Left renal cortex interstitium (tissue), 4 donors: ENCODE data around the gene PLEKHG3. TPM values are rescaled to one million over a fixed set of nuclear protein-coding genes. Genes with fewer than 3 reads are reported as not detected.
"Not testable (repeated sequence)": the region's sequence is repeated elsewhere in the genome, so short reads cannot be mapped to it uniquely, and the experiment has no call there.

Experiments used
- DNase-seq, 4 donors: peaks; one replicate each; pipeline ENCODE4 v3.0.0-alpha.2; 2013; ENCODE audit warnings: low read depth in 4 of 4, low spot score in 2 of 4, missing footprints in 1 of 4
- polyA plus RNA-seq, 4 donors: library from polyadenylated mRNA; unstranded; fragments of 120-200 nt; gene quantifications; one replicate each; pipeline ENCODE4 v1.2.1, GENCODE V29; 2013; ENCODE audit not compliant: insufficient read length in 4 of 4

Gene PLEKHG3
- polyA plus RNA-seq, 4 donors = 89.4 to 123 (median 99.0) TPM

- no peak for DNase-seq
These were observed 18.0 kb upstream of the PLEKHG3 start for GRCh38 chr14:64686282-64686615.

DNA sequence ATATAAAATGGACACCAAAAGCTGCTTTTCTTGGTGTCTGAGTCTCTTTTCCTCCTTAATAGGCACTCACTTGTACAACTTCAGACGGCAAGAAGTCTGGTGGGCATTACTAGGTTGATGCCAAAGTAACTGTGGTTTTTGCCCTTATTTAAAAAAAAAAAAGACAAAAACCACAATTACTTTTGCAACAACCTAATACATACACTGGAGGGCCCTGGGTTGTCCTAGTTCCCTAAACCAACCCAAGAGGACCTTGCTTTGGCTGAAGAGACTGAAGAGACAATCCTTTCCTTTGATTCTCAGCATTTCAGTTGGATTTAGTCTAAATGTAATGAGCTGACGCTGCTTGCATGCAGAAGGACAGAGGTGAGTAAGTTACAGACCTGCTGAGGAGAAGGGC, 16.2 kb upstream of the PLEKHG3 start:
- no peak for DNase-seq

- no peak for DNase-seq
These were observed 15.4 kb upstream of the PLEKHG3 start for GRCh38 chr14:64688811-64689281.

GRCh38 chr14:64689289-64689688, 14.9 kb upstream of the PLEKHG3 start:
- DNase-seq = no peak

DNA sequence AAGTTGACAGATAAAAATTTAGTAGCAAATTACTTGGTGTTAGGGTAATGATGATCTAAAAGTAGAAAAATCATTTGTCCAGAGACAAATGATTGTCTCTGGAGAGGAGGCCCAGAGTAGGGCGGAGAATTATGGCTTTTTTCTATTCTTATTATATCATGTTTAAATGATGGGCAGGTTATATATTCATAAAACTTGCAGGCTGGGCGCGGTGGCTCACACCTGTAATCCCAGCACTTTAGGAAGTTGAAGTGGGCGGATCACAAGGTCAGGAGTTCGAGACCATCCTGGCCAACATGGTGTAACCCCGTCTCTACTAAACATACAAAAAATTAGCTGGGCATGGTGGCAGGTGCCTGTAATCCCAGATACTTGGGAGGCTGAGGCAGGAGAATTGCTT, 13.6 kb upstream of the PLEKHG3 start:
- DNase-seq = not testable (repeated sequence)

DNA sequence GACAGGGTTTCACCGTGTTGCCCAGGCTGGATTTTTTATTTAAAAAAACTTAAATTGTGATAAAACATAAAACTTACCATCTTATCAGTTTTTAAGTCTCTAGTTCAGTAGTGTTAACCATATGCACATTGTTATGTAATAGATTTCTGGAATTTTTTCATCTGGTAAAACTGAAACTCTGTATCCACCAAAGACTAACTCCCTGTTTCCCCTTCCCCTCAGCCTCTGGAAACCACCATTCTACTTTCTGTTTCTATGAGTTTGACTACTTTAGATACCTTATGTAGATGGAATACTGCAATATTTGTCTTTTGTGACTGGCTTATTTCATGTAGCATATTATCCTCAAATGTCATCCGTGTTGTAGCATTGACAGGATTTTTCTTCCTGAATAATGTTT, 12.8 kb upstream of the PLEKHG3 start:
- no peak for DNase-seq

GRCh38 chr14:64692189-64692985, 11.8 kb upstream of the PLEKHG3 start:
- DNase-seq = no peak

DNA sequence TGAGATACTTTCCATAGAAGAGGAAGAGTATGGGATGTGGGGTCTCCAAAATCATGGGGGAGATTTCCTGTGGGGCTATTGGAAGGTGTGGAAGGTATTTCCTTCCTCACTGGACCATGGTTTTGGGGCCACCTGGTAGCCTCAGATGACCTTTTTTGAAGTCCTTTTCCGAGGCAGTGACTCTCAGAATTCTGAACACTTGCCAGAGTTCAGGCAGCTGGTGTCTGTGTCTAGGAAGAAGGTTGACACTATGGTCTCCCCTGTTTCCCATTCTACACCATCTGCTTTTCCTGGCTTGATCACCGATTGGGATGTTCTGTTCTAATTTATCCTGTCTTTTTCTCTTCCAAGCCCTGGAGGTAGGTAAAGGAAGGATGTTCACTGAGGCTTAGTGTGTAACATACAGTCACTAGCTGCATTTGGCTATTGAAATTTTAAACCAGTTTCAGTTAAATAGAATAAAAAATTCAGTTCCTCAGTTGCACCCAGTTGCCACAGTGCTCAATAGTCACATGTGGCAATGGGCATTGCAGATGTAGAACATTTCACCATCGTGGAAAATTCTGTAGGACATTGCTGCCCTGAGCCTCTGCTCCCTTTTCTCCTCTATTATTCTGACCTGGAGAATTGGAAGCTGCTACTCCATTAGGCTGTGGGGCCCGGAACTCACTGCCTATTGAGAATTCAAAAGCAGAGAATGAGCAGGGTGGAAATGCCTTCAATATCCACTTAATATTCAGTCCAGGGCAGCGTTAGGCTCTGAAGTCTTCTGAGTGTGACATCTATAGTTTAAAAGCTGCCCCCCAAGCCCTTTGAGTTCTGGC, 11.0 kb upstream of the PLEKHG3 start:
- no peak for DNase-seq

GRCh38 chr14:64693810-64694165, 10.4 kb upstream of the PLEKHG3 start:
- DNase-seq = no peak

DNA sequence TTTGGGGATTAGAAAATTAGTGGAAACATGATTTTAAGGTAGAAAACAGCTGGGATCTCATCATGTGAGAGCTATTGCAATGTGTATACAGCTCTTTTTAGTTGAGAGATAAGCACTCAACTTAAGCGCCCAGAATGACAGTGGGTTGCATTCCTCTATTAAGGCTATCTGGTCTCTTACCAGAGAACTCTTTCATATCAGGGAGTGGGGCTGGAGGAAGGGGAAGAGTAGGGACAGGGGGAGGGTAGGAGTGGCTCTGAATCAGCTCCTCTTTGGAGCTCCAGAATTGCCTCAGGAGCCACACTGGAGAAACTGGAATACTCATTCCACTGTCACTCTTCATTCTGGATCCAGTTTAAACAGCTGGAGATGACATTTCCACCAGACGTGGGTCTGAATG, 9.2 kb upstream of the PLEKHG3 start:
- no peak for DNase-seq

- no peak for DNase-seq
These were observed 7.8 kb upstream of the PLEKHG3 start for GRCh38 chr14:64696355-64696857.

- no peak for DNase-seq
These were observed 5.3 kb upstream of the PLEKHG3 start for GRCh38 chr14:64698903-64699302.

DNA sequence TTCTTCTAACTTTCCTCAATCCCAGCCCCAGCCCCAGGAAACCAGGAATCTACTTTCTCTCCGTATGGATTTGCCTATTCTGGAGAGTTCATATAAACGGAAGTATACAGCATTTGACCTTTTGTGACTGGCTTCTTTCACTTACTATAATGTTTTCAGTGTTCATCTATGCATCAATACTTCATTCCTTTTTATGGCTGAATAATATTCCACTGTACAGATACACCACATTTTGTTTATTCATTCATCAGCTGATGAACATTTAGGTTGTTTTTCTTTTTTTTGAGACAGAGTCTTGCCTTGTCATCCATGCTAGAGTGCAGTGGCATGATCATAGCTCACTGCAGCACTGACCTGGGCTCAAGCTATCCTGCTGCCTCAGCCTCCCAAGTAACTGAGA, 3.9 kb upstream of the PLEKHG3 start:
- no peak for DNase-seq

- DNase-seq = no peak
These were observed 3.3 kb upstream of the PLEKHG3 start for GRCh38 chr14:64700894-64701293.

GRCh38 chr14:64701660-64702059, 2.6 kb upstream of the PLEKHG3 start:
- no peak for DNase-seq

DNA sequence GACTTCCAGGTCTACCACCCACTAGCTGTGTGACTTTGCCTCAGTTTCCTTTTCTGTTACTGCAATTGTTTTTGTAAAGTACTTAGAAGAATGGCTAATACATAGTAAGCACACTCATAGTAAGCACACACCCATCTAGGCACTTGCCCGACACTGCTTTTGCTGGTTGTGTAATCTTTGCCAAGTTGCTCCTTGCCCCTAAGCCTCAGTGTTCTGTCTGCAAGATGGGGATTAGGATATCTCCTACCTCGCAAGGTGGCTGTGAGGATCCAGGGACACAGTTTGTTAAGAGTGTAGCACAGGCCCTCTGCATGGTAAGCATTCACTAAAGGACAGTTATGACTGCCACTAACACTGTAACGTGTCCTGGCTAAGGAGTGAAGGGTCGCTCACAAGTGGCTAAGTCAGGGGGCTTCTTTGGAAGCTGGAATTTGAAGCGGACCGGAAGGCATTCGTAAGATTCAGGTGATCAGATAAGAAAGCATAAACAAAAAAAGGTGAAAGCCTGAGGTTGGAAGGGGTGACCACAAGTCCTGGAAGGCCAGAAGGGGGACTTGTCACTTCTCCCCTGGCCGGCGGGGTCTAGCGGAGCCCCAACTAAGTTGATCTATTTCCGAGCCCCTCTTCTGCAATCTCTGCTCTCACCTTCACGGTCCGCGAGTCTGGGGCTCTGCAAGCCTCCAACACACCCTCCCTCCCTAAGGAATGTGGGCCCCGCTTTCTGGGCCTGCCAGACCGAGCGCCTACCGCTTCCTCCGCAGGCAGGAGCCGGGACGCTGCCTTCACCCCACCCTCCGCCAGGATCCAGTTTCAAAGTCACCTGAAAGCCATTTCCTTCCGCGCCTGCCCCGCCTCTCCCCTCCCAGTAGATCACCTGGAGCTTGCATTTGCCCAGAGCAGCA, 1.5 kb upstream of the PLEKHG3 start:
- no peak for DNase-seq

DNA sequence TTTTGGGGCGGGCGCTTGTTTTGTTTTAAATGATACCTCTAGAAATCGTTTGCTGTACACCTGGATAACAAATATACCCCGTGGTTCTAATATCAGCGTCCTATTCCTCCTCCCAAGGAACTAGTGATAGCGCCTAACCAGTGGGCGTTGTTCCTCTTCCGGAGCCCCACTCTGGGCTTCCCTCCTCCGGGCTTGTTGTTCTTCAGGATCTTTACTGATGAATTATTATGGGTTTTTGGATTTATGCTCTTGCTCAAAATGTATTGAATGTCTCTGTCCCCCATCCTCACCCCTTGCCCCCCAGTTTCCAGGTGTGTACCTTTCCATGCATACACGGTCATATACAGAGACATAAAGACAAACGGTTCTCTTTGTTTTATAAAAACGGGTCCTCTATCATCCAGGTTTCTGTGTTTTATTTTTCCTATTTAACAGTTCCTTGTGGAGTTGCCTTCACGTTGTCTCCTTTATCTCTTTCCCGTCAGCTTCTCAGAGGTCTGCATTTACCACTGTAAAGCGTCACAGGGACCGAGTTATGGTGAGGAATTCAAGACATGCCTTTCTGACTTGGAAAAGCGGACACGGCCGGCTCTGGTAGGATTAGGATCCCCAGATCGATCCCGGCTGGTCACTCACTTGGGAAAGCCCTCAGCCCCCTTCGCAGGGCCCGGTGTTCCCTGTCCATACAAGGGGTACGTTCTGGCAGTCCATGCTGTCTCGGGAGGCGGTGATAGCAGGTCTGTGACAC, 655 bp upstream of the PLEKHG3 start:
- no peak for DNase-seq

DNA sequence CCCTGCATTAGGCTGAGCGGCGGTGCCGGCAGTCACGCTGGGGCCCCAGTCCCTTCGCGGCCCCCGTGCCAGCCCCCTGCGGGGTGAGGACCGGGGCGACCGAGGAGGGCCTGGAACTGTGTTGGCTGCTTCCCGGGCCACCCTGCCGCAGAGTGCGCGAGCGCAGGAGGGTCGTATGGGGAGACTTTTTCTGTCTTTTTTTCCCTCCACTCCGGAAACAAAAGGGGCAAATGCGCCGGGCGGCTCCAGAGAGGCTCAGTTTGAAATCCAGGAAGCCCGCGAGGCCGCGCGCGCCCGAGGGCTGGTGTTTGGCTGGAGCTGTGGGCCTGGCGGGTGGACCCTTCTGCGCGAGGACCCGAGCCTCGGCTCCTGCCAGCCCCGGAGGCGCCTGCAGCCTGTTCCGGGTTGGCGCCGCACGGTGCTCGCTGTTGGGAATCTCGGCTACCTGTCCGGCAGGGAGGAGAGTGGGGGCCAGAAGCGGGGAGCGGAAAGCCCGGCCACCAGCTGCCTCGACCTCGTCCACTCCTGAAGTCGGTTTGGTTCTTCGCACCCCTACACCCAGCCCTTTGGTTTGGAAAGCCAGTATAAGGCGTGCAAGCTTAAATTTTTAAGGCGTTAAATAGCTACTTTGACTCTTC, 638 bp downstream of the PLEKHG3 start:
- DNase-seq = no peak

DNA sequence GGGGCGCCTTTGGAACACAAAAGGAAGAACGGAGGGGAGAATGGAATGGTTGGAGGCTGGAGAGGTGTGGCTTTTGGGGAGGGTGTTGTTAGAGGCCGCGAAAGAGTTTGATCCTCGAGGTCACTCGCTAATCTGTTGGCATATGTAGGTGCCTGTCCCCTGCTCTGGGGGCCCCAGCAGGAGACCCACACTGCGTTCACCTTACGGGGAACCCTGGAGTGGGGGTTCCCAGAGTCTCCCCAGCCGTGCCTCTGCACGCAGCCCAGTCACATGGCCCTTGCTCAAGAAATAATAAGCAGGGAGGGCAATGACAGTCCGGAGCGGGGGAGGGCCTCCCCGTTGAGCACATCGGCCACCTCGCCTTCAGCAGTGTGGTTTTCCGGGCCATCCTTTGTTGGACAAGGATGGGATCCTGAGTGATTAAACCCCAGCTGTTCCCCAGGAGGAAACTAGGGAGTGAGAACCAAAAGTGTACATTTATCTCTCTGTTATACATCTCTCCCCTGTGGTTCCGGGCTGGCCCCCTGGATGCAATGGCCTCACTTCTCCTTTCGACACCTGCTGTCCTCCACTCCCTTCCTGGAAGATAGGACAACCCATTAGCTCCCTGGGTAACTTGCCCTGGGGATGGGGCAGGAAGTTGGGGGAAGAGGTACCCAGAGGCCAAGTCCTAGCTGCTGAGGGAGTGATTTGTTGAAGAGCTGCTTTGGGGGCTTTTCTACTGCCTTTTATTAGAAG, 1.3 kb downstream of the PLEKHG3 start:
- no peak for DNase-seq
